SK-N-SH (cell line): Measurements from ENCODE around the gene RAB3C.

Source experiments
- CTCF ChIP-seq: fragments of 200-600 bp; sonication (generic); IDR thresholded peaks from 2 replicates; pipeline ENCODE4 v1.6.1; 2017; ENCODE audit warnings: antibody characterized with exemption, mild to moderate bottlenecking, moderate library complexity
- EP300 ChIP-seq, 2 experiments: IDR thresholded peaks; 2 replicates each; pipeline versions ENCODE4 v1.4.0 to v1.6.1; 2012; ENCODE audit warnings: borderline replicate concordance in 1 of 2, low read depth in 1 of 2, low read length in 1 of 2
- YY1 ChIP-seq: IDR thresholded peaks from 2 replicates; pipeline ENCODE4 v1.4.0; 2012; ENCODE audit warnings: low read depth, mild to moderate bottlenecking

- no peak for TF ChIP-seq CTCF
- TF ChIP-seq EP300 (IDR thresholded peaks at IDR 0.05; ENCODE audit: borderline replicate concordance in 1 of 2, low read depth in 1 of 2, low read length in 1 of 2): no peak
- TF ChIP-seq YY1: no peak
Observed at GRCh38 chr5:58771796-58772195, 188.9 kb downstream of the RAB3C start.
